Embryonic facial prominence (tissue), 1 donor: Measurements from ENCODE around the gene CREB3L1.
A peak's percentile ranks its signal among the peaks of the same experiment; 100 is the strongest.

Experiments used
- DNase-seq: peaks from one replicate; pipeline ENCODE4 v3.0.0-alpha.2; 2016; ENCODE audit errors: extremely low spot score

The CREB3L1 gene

GRCh38 chr11:46272816-46273427 is 4.5 kb upstream of the CREB3L1 start:
- DNase-seq = no peak

DNA sequence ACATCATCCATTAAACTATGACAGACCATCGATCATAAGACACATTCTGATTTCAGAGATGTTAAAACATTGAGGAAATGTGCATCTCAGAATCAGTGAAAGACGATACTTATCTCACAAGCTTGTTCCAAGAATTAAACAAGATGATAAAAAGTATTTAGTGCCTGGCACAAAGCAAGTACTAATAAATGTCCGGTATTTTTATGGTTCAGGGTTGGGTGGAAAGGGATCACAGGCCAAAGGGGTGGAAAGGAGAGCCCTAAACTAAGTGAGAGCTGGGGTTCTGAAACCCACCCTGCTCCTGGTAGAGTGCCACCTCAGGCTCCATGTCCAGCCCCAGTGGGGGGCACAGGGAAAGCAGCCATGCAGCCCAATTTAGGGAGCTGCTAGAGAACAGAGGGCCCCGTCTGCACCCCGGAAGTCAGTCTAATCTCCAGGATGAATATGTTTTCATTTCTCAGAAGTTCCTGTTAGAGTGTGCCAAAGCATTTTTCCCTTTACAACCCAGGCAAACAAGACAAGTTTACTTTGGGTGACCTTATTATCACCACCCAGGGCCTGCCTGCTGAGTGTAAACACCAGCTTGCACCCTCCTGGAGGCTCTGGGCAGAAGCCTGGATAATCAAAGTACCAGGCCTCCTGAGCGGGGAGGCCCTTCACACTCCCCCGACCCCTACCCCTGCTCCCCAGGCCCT is 3.8 kb upstream of the CREB3L1 start:
- no peak for DNase-seq

DNA sequence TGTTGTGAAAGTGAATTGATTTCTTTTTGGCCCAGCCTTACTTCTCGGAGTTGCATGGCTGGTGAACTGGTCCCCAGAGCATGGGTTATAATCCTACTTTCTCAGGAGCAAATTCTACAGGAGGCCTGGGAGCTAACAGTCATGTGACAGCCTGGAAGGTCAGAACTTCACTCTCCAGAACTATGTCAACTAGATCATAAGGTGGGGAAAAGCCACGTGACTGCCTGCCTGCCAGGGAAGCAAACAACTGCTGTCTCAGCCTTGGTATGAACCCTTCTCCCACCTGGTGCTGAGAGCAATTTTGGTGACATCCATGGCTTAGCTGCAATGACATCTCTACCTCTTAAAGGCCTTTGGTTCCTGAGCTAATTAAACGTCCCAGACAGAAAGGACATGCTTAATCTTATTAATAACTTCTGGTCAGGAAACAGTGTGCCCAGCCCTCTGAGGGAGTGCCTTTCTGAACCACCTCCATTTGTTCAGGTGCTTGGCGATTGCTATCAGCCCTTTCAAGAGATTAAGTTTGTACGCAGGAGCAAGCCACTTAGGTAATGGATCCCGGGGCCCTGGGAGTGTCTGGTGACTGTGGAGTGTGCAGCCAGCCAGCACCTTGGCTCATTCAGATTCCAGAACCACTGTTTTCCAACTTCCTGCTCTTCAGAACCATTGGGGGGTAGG is 1.4 kb upstream of the CREB3L1 start:
- DNase-seq = no peak

DNA sequence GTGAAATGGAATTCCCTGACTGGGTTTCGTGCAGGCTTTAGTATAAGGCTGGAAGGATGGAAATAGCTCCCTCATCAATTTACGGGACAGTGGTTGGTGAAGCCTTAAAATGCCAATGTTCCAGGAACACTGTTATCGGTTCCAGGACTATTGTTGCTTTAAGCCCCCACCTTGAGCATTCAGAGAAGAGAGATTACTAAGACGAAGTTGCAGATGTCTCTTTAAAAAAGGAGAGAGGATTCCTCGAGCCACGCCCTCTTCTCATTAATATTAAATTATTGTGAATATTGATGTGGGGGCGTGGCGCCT is 195 bp upstream of the CREB3L1 start:
- DNase-seq = no peak

DNA sequence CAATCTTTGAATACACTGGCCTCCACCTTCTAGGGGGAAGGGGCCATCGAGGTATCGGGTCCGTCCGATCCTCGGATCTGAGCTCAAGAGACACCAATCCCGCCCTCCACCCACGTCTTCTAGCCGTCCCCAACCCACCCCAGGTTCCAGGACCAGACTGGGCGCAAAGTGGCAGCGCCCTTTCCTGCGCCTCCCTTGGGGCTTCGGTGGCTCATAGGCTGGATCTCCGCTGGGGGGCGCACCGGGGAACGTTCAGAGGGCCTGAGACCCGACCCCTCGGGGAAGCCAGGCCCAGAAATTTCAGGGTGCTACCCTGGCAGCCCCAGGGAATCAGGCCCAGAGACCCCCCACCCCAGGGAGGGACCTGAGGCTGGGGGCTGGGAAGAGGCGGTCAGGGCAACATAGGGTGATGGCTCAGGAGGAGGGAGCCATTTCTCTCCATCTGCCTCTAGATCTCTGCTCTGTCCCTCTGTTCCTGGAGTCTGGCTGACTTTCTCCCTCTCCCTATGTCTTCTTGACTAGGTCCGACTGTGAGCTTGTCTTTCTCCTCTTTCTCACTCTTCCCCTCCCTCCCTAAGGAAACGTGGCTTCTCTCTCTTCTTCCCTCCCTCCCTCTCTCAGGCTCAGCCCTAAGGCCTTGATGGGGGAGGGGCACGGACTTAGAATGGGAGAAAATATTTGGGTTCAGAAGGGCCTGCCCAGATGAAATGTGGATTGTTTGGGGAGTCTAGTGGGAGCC is 1.1 kb downstream of the CREB3L1 start:
- DNase-seq = no peak

GRCh38 chr11:46279126-46280099 is 2.0 kb downstream of the CREB3L1 start:
- DNase-seq = no peak

GRCh38 chr11:46280706-46281105 is 3.2 kb downstream of the CREB3L1 start:
- no peak for DNase-seq

DNA sequence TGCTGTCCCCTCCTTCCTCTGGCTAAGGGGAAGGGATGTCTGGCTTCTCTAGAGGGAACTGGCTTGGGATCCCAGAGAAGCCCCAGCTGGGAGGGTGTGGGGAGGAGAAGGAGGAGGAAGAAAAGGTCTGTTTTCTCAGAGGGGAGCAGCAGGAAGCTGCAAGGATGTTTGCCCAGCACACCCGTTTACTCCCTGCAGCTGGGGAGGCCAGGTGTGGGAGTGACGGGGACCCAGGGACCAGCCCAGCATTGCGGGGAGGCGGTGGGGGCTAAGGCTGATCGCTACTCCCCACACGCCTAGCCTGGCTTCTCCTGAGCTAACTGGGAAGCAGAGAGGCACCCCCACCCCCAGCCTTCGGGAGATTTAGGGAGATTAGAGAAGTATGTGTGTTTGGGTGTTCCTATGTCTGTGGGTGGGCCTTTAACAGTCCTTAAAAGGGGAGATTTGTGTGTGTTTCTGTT is 3.9 kb downstream of the CREB3L1 start:
- no peak for DNase-seq

- no peak for DNase-seq
Observed at GRCh38 chr11:46285173-46285572, 7.7 kb downstream of the CREB3L1 start.

GRCh38 chr11:46285594-46286033 is 8.2 kb downstream of the CREB3L1 start:
- DNase-seq = no peak

GRCh38 chr11:46286789-46287188 is 9.3 kb downstream of the CREB3L1 start:
- DNase-seq = no peak

DNA sequence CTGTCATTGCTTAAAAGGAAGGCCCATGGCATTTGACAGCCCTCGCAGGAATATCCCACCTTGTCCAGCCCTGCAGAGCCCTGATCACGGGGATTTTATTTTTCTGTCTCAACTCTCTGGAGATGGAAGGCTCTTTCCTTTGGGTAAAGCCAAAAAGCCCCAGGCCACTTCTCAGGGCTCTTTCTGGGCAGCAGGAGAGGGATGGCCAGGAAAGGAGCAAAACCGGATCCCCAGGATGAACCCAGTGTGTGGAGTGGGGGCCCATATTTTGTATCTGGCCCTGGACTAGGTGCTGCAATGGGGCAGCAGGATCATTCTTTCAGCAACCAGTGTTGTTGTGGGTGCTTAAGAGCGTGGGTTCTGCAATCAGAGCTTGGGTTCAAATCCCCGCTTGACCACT is 11.0 kb downstream of the CREB3L1 start:
- DNase-seq = no peak

DNA sequence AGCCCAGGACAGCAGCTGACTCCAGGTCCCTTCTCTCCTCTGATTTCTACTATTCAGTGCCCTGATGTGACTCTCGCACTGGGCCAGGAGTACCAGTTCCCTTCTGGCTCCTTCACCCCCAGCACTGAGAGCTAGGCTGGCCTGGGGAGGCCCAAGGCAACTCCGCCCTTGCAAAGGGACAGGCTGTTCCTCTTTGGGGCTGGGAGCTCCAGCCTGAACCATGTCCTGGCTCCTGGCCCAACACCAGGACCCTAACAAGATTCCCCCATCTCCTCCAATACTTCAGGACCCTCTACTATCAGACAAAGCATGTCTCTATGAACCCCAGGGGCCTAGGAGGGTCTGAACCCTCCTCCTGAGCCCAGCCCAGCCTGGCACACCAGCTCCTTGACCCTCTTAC is 12.5 kb downstream of the CREB3L1 start:
- no peak for DNase-seq

DNA sequence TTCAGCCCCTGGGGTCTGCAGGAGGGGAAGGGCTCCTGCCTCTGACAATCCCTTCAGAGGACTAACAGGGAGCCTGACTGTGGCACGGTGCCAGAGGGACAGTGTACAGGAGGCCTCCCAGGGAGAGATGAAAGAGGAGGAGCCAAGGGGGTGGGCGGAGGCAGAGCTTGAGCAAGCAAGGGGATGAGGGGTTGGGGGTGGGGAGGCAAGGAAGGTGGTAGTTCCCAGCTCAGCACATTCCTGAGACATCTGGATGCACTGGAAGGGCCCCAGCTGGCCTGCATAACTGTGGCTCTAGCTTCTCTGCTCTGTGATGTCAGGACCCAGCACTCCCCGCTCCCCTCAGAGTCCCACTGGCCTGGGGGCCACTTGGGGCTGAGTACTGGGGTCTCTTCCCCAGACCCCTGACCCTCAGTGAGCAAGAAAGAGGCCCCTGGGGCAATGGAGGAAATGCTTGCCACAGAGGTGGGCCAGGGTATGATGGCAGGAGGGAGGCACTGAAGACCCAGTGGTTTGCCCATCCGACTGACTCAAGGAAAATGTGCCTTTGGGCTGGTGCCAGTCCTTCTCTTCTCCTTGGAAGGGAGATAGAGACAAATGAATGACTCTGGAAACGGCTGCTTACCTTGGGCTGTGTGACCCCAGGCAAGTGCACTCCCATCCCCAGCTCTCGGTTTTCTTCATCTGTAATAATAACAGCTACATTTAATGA is 13.3 kb downstream of the CREB3L1 start:
- peak; percentile 79 for DNase-seq

DNA sequence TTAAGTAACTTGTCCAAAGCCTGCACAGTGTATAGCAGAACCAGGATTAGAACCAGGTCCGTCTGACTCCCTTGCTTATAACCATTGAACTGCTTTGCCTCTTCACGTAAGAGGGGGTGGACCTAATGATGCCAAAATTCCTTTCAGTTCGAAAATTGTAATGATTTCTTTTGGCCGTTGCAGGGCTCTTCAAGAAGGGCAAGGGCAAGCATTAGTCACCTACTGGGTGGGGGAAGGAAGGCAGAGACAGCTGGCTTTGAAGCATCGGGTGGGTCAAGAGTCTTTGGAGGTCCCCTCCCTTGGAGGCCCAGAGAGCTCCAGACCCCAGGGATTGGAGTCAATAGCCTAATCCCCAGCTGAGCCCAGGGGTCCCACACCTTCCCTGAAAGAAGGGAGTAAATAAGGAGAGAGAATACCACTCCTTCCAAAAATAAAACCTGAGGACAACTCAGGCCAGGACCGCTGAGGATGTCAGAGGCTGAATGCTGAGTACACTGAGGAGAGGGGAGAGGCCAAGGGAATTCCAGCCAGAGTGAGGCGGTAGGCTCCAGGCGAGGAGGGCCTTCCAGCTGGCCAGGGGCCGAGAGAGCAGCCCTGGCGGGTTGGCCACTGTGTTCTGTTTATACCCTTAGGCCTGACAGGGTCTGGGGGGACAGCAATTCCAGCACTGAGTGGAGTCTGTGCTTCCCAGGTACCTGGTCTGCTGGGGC is 14.1 kb downstream of the CREB3L1 start:
- DNase-seq = no peak

DNA sequence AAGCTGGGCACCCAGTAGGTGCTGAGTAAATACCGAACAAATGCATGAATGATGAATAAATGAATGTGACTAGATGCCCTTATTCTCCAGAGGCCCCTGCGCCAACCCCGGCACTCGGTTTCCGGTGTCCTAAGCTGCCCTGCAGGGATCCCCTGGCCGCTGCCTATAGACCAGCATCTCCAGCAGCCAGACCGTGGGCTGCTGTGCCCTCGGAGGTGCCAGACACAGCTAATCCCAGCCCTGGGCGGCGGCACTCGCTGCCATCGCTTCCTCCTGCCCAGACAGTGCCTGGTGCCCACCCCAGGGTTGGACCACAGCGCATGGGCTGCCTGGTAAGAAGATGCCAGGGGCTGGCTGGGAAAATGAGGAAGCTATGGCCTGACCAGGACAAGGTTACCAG is 15.6 kb downstream of the CREB3L1 start:
- DNase-seq = no peak

GRCh38 chr11:46293641-46294103 is 16.2 kb downstream of the CREB3L1 start:
- DNase-seq = no peak

DNA sequence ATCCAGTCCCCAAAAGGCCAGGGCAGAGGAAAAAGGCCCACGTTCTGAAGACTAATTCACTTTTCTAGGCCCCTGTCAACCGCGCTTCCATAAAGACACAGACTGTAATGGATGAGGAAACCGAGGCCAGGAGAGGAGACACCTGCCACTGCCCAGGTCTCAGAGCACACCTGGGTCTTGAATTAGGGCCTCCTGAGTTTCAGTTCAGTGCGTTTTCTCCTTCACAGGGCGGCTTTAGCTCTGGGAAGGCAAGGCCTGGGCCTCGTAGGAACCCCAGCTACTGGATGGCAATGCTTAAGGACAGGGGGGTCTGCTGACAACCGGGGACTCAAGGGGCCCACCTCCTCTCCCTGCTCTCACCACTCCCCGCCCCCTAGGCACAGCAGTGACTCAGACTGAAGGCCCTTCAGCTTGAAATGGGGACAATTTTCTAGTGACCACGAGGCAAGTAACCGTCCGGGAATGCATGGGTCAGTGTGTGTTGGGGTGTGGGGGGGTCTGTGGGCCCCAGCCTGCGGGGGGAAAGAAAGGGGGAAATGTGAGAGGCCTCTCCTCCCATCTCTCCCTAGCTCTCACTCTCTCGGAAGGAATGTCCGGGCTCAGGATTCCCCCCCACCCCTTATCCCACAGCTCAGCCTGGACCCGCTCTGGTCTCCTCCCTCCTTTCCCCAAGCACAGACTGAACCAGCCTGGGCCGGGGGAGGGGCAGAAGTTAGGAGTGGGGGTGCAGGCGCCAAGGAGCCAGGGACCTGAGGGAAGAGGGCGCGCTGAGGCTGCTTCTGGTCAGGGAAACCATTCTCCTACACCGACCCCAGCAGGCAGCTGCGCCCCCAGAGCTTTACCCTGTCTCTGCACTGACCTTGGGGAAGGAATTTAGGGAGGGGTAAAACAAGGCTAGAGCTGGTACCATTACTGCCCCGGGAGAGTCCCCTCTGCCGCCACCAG is 17.2 kb downstream of the CREB3L1 start:
- peak; percentile 57 for DNase-seq
